ENCODE results near the gene FCHO1. TPM values are rescaled to one million over a fixed set of nuclear protein-coding genes. Genes with fewer than 3 reads are reported as not detected.

FCHO1 gene
- total RNA-seq, 4 donors from 2014 or later, result 0.76 to 3.5 (median 2.6) TPM

DNA sequence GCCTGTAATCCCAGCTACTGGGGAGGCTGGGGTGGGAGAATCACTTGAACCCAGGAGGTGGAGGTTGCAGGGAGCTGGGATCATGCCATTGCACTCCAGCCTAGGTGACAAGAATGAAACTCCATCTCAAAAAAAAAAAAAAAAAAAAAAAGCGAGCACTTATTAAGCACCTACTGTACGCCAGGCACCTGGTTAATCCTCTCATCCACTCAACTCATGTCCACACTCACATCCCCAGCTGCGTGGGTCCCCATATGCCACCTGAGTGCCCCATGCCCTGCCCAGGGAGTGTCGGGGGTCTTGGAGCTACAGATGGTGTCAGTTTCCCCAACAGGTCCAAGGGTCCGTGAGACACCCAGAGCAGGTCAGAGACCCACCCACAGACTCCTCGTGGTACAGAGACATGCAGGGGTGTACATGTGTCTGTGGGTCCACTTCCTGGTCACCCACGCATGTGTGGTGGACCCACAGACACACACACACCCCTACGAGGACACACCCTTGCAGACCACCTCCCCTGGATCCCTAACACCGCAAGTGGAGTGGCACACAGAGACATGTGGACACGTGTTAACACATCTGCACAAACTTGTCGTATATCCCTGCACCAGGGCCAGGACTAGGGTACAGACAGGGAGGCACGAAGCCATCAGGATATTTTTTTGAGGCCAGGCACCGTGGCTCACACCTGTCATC is 66.5 kb downstream of the FCHO1 start:
- no peaks in the 10 kb centered on the region for H3K9me3 ChIP-seq
- TF ChIP-seq, protein P1, sequence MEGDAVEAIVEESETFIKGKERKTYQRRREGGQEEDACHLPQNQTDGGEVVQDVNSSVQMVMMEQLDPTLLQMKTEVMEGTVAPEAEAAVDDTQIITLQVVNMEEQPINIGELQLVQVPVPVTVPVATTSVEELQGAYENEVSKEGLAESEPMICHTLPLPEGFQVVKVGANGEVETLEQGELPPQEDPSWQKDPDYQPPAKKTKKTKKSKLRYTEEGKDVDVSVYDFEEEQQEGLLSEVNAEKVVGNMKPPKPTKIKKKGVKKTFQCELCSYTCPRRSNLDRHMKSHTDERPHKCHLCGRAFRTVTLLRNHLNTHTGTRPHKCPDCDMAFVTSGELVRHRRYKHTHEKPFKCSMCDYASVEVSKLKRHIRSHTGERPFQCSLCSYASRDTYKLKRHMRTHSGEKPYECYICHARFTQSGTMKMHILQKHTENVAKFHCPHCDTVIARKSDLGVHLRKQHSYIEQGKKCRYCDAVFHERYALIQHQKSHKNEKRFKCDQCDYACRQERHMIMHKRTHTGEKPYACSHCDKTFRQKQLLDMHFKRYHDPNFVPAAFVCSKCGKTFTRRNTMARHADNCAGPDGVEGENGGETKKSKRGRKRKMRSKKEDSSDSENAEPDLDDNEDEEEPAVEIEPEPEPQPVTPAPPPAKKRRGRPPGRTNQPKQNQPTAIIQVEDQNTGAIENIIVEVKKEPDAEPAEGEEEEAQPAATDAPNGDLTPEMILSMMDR (IDR thresholded peaks at IDR 0.05), result no peak
- TF ChIP-seq POLR2A (IDR thresholded peaks at IDR 0.05), result no peak
- WGBS, 2 donors, result 48 to 61% methylated on average over 8 to 11 of the region's 13 CpGs
- H3K4me1 ChIP-seq, result no peaks in the 10 kb centered on the region
- no peak for DNase-seq
- H3K4me3 ChIP-seq, result no peak overlapping the region
- peaks cover 0 to 27% (median 0%) of the 10 kb centered on the region in 4 donors for H3K27me3 ChIP-seq
- no peak overlapping the region for H3K27ac ChIP-seq
- intact Hi-C loops (cut with DNase I), result no loop called here
- no peaks in the 10 kb centered on the region for H3K36me3 ChIP-seq

DNA sequence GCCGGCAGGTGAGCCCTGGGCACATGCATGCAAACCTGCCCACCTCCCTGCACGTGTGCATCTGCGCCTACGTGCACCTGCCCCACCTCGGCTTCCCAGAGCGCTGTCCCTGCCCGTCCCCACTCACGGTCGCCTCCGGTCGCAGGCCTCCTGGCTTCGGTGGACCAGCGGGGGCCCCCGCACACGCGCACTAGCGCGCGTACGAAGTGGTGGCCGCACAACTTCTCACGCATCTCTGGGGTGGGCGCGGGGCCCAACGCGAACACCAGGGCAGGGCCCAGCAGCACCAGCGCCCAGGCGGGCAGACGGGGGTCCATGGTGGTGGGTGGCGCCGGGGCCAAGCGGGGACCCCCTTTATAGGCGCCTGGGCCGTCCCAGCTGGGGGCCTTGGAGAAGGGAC is 69.9 kb downstream of the FCHO1 start, which contains the start of gene INSL3:
Gene INSL3, minus strand, starts transcription at position 330 of the 400 bp plus-strand sequence. Its CDS starts 13 bp downstream, at position 317.
- 65 to 88% methylated on average over 22 to 27 of the region's 34 CpGs for WGBS, 2 donors
- no peaks in the 10 kb centered on the region for H3K9me3 ChIP-seq
- H3K4me3 ChIP-seq, result no peak within 1 kb of the TSS
- H3K4me1 ChIP-seq, result no peaks in the 10 kb centered on the region
- intact Hi-C loops (cut with DNase I), result no loop called here
- TF ChIP-seq, protein P1 (IDR thresholded peaks at IDR 0.05), result no peak
- TF ChIP-seq POLR2A (IDR thresholded peaks at IDR 0.05), result no peak
- H3K27ac ChIP-seq, result no peak within 1 kb of the TSS
- peaks cover 0 to 34% (median 0%) of the 10 kb centered on the region in 4 donors for H3K27me3 ChIP-seq
- no peak for DNase-seq
- H3K36me3 ChIP-seq, result no peaks in the 10 kb centered on the region

DNA sequence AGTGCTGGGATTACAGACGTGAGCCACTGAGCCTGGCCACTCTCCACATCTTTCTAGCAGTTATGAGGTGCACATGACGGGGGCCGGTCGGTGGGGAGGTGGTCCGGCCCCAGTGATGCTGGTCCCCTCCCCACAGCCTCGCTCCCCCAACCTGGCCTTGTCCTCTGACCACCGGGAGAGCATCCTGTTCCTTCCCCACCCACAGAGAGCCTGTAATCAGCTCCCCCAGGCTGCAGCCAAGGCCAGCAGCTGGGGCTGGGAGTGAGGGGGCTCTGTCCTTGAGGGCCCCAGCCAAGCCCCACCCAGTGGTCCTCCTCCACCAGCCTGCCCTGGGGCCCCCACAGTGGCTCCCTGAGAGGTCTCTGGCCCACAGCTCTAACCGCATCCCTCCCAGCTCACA is 73.1 kb downstream of the FCHO1 start:
- no peaks in the 10 kb centered on the region for H3K36me3 ChIP-seq
- peaks cover 0 to 40% (median 0%) of the 10 kb centered on the region in 4 donors for H3K27me3 ChIP-seq
- TF ChIP-seq POLR2A (IDR thresholded peaks at IDR 0.05), result no peak
- TF ChIP-seq, protein P1 (IDR thresholded peaks at IDR 0.05), result no peak
- 58 to 71% methylated on average over 2 to 6 of the region's 8 CpGs for WGBS, 2 donors
- no peak for DNase-seq
- H3K9me3 ChIP-seq, result no peaks in the 10 kb centered on the region
- H3K4me1 ChIP-seq, result no peaks in the 10 kb centered on the region
- H3K27ac ChIP-seq, result no peak overlapping the region
- intact Hi-C loops (cut with DNase I), result no loop called here
- H3K4me3 ChIP-seq, result no peak overlapping the region

DNA sequence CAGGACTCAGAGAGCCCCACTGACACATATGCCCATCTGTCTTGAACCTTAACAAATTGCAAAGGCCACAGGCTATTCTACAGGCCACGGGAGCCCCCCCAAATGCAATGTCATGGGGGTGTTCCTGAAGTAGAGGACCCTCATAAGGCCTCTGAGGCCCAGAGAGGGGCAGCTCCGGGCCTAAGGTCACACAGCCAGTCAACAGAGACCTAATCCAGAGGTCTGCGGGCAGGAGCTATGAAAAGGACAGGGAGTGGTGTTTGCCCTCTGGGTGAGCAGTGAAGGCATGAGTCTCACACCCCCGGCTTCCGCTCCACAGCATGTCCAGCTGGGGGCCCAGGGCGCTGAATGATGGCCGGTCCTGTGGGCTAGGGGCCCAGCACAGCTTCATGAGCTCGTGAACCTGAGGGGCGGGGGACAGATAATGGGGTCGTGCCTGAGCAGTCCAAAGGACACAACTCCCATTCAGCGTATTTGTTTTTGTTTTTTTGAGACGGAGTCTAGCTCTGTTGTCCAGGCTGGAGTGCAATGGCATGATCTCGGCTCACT is 75.3 kb downstream of the FCHO1 start:
- DNase-seq, result no peak
- H3K4me3 ChIP-seq, result no peak overlapping the region
- peaks cover 0 to 19% (median 10%) of the 10 kb centered on the region in 3 donors for H3K4me1 ChIP-seq
- H3K36me3 ChIP-seq, result peaks cover 0 to 14% (median 0%) of the 10 kb centered on the region in 3 donors
- peaks cover 0 to 56% (median 0%) of the 10 kb centered on the region in 4 donors for H3K27me3 ChIP-seq
- intact Hi-C loops (cut with DNase I), result no loop called here
- WGBS, 2 donors, result 89 to 93% methylated on average over 11 to 12 of the region's 13 CpGs
- no peaks in the 10 kb centered on the region for H3K9me3 ChIP-seq
- H3K27ac ChIP-seq, result no peak overlapping the region
- TF ChIP-seq, protein P1 (IDR thresholded peaks at IDR 0.05), result no peak
- TF ChIP-seq POLR2A (IDR thresholded peaks at IDR 0.05), result no peak

DNA sequence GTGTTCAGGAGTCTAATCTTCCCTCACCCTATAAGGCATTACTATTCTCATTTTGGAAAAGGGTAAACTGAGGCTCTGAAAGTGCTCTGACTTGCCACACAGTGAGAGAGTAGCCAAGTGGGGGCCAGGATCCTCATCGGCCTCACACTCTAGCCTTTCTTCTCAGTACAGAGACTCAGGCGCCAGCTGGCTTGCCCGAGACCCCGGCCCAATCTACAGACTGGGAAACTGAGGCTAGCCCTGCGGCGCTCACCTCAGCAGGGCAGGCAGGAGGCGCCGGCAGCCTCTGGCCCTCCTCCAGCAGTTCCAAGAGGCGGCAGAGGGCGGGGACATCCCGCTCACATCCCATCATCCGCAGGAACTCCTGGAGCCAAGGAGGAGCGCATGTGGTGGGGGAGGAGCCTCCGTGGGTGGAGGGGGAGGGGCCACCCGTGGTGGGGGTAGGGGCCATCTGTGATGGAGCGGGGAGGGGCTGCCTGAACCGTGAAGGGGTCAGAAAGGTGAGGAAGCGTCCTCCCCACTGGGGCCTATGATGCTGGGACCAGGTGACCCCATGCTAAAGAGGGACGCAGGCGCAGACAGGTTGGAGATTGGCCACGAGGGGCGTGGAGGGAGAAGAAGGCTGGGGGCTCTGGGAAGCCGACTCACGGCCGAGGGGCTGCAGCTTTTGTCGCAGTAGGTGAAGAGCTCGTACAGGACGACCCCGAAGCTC is 78.7 kb downstream of the FCHO1 start:
- DNase-seq, result no peak
- intact Hi-C loops (cut with DNase I), result no loop called here
- peaks cover 0 to 55% (median 0%) of the 10 kb centered on the region in 4 donors for H3K27me3 ChIP-seq
- peaks cover 0 to 28% (median 0%) of the 10 kb centered on the region in 3 donors for H3K36me3 ChIP-seq
- no peak for TF ChIP-seq POLR2A (IDR thresholded peaks at IDR 0.05)
- TF ChIP-seq, protein P1 (IDR thresholded peaks at IDR 0.05), result no peak
- no peak overlapping the region for H3K27ac ChIP-seq
- peak overlapping the region in 3 of 4 donors; percentile 20 to 52 (median 33) for H3K4me3 ChIP-seq
- H3K4me1 ChIP-seq, result peaks cover 0 to 21% (median 10%) of the 10 kb centered on the region in 3 donors
- 25 to 49% methylated on average over 11 to 14 of the region's 29 CpGs for WGBS, 2 donors
- H3K9me3 ChIP-seq, result no peaks in the 10 kb centered on the region

Data from esophagus squamous epithelium (tissue), 5 donors.